ENCODE results near the gene WNT5A.

Gene WNT5A

DNA sequence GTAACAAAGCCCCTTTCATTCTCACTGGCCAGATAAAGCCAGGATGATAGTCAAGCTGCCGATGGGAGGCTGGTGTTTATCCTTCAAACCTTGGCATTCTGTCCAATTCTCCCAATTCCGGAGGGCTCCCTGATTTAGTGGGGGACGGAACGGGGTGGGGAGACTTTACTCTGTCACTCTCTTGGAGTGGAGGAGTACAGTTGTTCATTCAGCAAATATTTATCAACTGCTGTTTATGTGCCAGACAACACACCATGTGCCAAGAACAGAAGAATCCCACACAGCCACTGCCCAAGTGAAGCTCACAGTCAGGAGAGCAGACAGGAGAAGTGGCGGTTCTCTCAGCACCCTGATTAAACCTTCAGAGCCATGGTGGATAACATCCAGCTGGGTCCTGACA, 63.3 kb downstream of the WNT5A start:
- no peak for TF ChIP-seq CTCF (IDR thresholded peaks at IDR 0.05; ENCODE audit: low read depth, low read length)

GRCh38 chr3:55417211-55417610, 69.9 kb downstream of the WNT5A start:
- no peak for DNase-seq (ENCODE audit: extremely low read depth, low read depth)
- TF ChIP-seq CTCF (IDR thresholded peaks at IDR 0.05; ENCODE audit: low read depth, low read length), result no peak

More for the DNA sequence above, 63.3 kb downstream of the WNT5A start:
- no peak for DNase-seq (ENCODE audit: extremely low read depth, low read depth)

- peak; percentile 78 for DNase-seq (ENCODE audit: extremely low read depth, low read depth)
- no peak for TF ChIP-seq CTCF (IDR thresholded peaks at IDR 0.05; ENCODE audit: low read depth, low read length)
Observed at GRCh38 chr3:55416331-55416821, 70.7 kb downstream of the WNT5A start.
